ENCODE results near the gene PAX3. TPM values are rescaled to one million over a fixed set of nuclear protein-coding genes. Genes with fewer than 3 reads are reported as not detected.

Gene PAX3
- total RNA-seq, 1 experiment from 2014 or later = not detected

- Histone ChIP-seq H3K9me3 (ENCODE audit: insufficient read depth, low read depth) (peaks cover 19% of the 10 kb centered on the region), H3K79me2 (ENCODE audit: low read depth) (no peaks in the 10 kb centered on the region), H3K4me1 (replicated peaks; ENCODE audit: insufficient read depth) (no peaks in the 10 kb centered on the region), H3F3A (ENCODE audit: insufficient read depth, low read depth) (no peaks in the 10 kb centered on the region), H3K27me3 (ENCODE audit: insufficient read depth, low read depth) (no peaks in the 10 kb centered on the region), H3K36me3 (ENCODE audit: low read depth) (no peaks in the 10 kb centered on the region), H3K9me2 (ENCODE audit: insufficient read depth) (no peaks in the 10 kb centered on the region), H3K4me3 (no peak overlapping the region), H3K27ac (no peak overlapping the region), H2AFZ (no peak overlapping the region), H4K20me1 (ENCODE audit: insufficient read depth) (no peaks in the 10 kb centered on the region), H3K4me2 (no peak overlapping the region)
- intact Hi-C loops (cut with micrococcal nuclease; ENCODE audit: unreplicated experiment) = loop anchor here (2.0 kb wide), 1 partner anchor 65 kb away; no protein-coding TSS in a partner anchor
- DNase-seq = no peak
- TF ChIP-seq CTCF (conservative IDR thresholded peaks at IDR 0.05) (no peak), EZH2 (IDR thresholded peaks at IDR 0.05; ENCODE audit: low read depth) (no peak)
- BruUV-seq (replicated peaks) = no TSS peak
- ChIA-PET POLR2A (ENCODE audit: unreplicated experiment) (no interaction called here), CTCF (no interaction called here)
Observed at GRCh38 chr2:222333397-222333796, 34.6 kb upstream of the PAX3 start.

- intact Hi-C loops (cut with micrococcal nuclease; ENCODE audit: unreplicated experiment) = loop anchor here (2.0 kb wide), 1 partner anchor 67 kb away; no protein-coding TSS in a partner anchor
- Histone ChIP-seq H2AFZ (no peak overlapping the region), H3K4me2 (no peak overlapping the region), H3K27me3 (ENCODE audit: insufficient read depth, low read depth) (no peaks in the 10 kb centered on the region), H3K9me2 (ENCODE audit: insufficient read depth) (no peaks in the 10 kb centered on the region), H3K9me3 (ENCODE audit: insufficient read depth, low read depth) (peaks cover 19% of the 10 kb centered on the region), H3K4me1 (replicated peaks; ENCODE audit: insufficient read depth) (no peaks in the 10 kb centered on the region), H3F3A (ENCODE audit: insufficient read depth, low read depth) (no peaks in the 10 kb centered on the region), H4K20me1 (ENCODE audit: insufficient read depth) (no peaks in the 10 kb centered on the region), H3K27ac (no peak overlapping the region), H3K4me3 (no peak overlapping the region), H3K79me2 (ENCODE audit: low read depth) (no peaks in the 10 kb centered on the region), H3K36me3 (ENCODE audit: low read depth) (no peaks in the 10 kb centered on the region)
- TF ChIP-seq CTCF (conservative IDR thresholded peaks at IDR 0.05) (no peak), EZH2 (IDR thresholded peaks at IDR 0.05; ENCODE audit: low read depth) (no peak)
- ChIA-PET CTCF (interaction anchor here (0.7 kb wide), 1 partner anchor 289 kb away, joined by 3 read pairs; no protein-coding TSS in a partner anchor), POLR2A (ENCODE audit: unreplicated experiment) (no interaction called here)
- no peak for DNase-seq
- BruUV-seq (replicated peaks) = no TSS peak
Observed at GRCh38 chr2:222332116-222332515, 33.3 kb upstream of the PAX3 start.

- POLR2A ChIA-PET (ENCODE audit: unreplicated experiment) = no interaction called here
- intact Hi-C loops (cut with micrococcal nuclease; ENCODE audit: unreplicated experiment) = no loop called here
- CTCF ChIA-PET = no interaction called here
Observed at GRCh38 chr2:222330910-222331309, 32.1 kb upstream of the PAX3 start.

More at GRCh38 chr2:222330910-222331309, 32.1 kb upstream of the PAX3 start:
- Histone ChIP-seq H3K4me3 (no peak overlapping the region), H3K9me3 (ENCODE audit: insufficient read depth, low read depth) (peaks cover 19% of the 10 kb centered on the region), H3K9me2 (ENCODE audit: insufficient read depth) (no peaks in the 10 kb centered on the region), H3K27me3 (ENCODE audit: insufficient read depth, low read depth) (no peaks in the 10 kb centered on the region), H2AFZ (no peak overlapping the region), H3K4me1 (replicated peaks; ENCODE audit: insufficient read depth) (no peaks in the 10 kb centered on the region), H3K4me2 (no peak overlapping the region), H3F3A (ENCODE audit: insufficient read depth, low read depth) (no peaks in the 10 kb centered on the region), H3K79me2 (ENCODE audit: low read depth) (no peaks in the 10 kb centered on the region), H4K20me1 (ENCODE audit: insufficient read depth) (no peaks in the 10 kb centered on the region), H3K27ac (no peak overlapping the region), H3K36me3 (ENCODE audit: low read depth) (no peaks in the 10 kb centered on the region)
- BruUV-seq (replicated peaks) = no TSS peak
- DNase-seq = no peak
- no peak for TF ChIP-seq EZH2 (IDR thresholded peaks at IDR 0.05; ENCODE audit: low read depth)
- no peak for TF ChIP-seq CTCF (conservative IDR thresholded peaks at IDR 0.05)
